Esophagus (tissue), 2 donors: ENCODE measurements around the gene GRM4. TPM values are rescaled to one million over a fixed set of nuclear protein-coding genes. Genes with fewer than 3 reads are reported as not detected.

Source experiments
- H3K27ac ChIP-seq, 2 donors: one replicate each; pipeline ENCODE4 v1.5.1; 2013; ENCODE audit warnings: low read depth in 2 of 2, mild to moderate bottlenecking in 2 of 2, inconsistent platforms in 1 of 2, low read length in 1 of 2, moderate library complexity in 1 of 2
- H3K27me3 ChIP-seq, 2 donors: one replicate each; pipeline ENCODE4 v1.6.1; 2013; ENCODE audit warnings: low read length in 2 of 2, control low read depth in 1 of 2, mild to moderate bottlenecking in 1 of 2; ENCODE audit not compliant: insufficient read depth in 2 of 2, control insufficient read depth in 1 of 2
- H3K36me3 ChIP-seq, 2 donors: one replicate each; pipeline ENCODE4 v1.6.1; 2013; ENCODE audit warnings: low read length in 1 of 2; ENCODE audit not compliant: control insufficient read depth in 2 of 2, insufficient read depth in 2 of 2
- H3K4me1 ChIP-seq, 2 donors: one replicate each; pipeline ENCODE4 v1.6.1; 2013; ENCODE audit warnings: low read length in 1 of 2; ENCODE audit not compliant: control insufficient read depth in 2 of 2, insufficient read depth in 2 of 2
- H3K4me3 ChIP-seq, 2 donors: one replicate each; pipeline ENCODE4 v1.5.1; 2013; ENCODE audit warnings: low read length in 2 of 2, mild to moderate bottlenecking in 2 of 2, low read depth in 1 of 2, moderate library complexity in 1 of 2
- H3K9me3 ChIP-seq, 2 donors: one replicate each; pipeline ENCODE4 v1.6.1; 2013; ENCODE audit warnings: mild to moderate bottlenecking in 2 of 2, low read depth in 1 of 2, low read length in 1 of 2, moderate library complexity in 1 of 2; ENCODE audit not compliant: control insufficient read depth in 2 of 2, insufficient read depth in 1 of 2
- WGBS, 2 donors: extraction: QIAGEN DNeasy Blood & Tissue Kit; methylation state at CpG; one replicate each; pipeline ENCODE4 v1.1.7; 2013; 5-methylcytosine and 5-hydroxymethylcytosine counted together
- polyA plus RNA-seq, 2 donors: library from polyadenylated mRNA; stranded (reverse); fragments of 200-250 nt; gene quantifications; one replicate each; pipeline ENCODE4 v1.2.3, GENCODE V29; 2013
- donor health status: healthy with polysubstance abuse.
- donor health status: Bipolar disorder and iron deficiency.

Gene GRM4
- polyA plus RNA-seq, 2 donors: 0.01 TPM; not detected in 1

- WGBS, 2 donors: 77 to 78% methylated on average over 6 of the region's 6 CpGs
- Histone ChIP-seq H3K4me1 (peaks cover 0 to 2% of the 10 kb centered on the region in 2 donors), H3K9me3 (peaks cover 0 to 6% of the 10 kb centered on the region in 2 donors), H3K27me3 (no peaks in the 10 kb centered on the region), H3K4me3 (no peak overlapping the region), H3K27ac (no peak overlapping the region), H3K36me3 (no peaks in the 10 kb centered on the region)
Observed at GRCh38 chr6:34102696-34103095, 43.2 kb downstream of the GRM4 start.

GRCh38 chr6:34102099-34102656 lies 43.7 kb downstream of the GRM4 start:
- WGBS, 2 donors: 76 to 77% methylated on average over 6 of the region's 6 CpGs
- no peak overlapping the region for H3K27ac ChIP-seq
- H3K9me3 ChIP-seq: peaks cover 0 to 5% of the 10 kb centered on the region in 2 donors
- H3K36me3 ChIP-seq: no peaks in the 10 kb centered on the region
- no peak overlapping the region for H3K4me3 ChIP-seq
- no peaks in the 10 kb centered on the region for H3K27me3 ChIP-seq
- H3K4me1 ChIP-seq: peaks cover 0 to 2% of the 10 kb centered on the region in 2 donors

- H3K27me3 ChIP-seq: no peaks in the 10 kb centered on the region
- peaks cover 0 to 2% of the 10 kb centered on the region in 2 donors for H3K9me3 ChIP-seq
- H3K27ac ChIP-seq: no peak overlapping the region
- H3K36me3 ChIP-seq: no peaks in the 10 kb centered on the region
- peaks cover 0 to 2% of the 10 kb centered on the region in 2 donors for H3K4me1 ChIP-seq
- no peak overlapping the region for H3K4me3 ChIP-seq
- WGBS, 2 donors: 87 to 90% methylated on average over 7 of the region's 7 CpGs
Observed at GRCh38 chr6:34100788-34101187, 45.1 kb downstream of the GRM4 start.

- Histone ChIP-seq H3K4me1 (peaks cover 0 to 2% of the 10 kb centered on the region in 2 donors), H3K9me3 (peaks cover 0 to 2% of the 10 kb centered on the region in 2 donors), H3K27me3 (no peaks in the 10 kb centered on the region), H3K27ac (no peak overlapping the region), H3K4me3 (no peak overlapping the region), H3K36me3 (no peaks in the 10 kb centered on the region)
- WGBS, 2 donors: 87 to 88% methylated on average over 8 of the region's 8 CpGs
Observed at GRCh38 chr6:34099878-34100277, 46.0 kb downstream of the GRM4 start.

GRCh38 chr6:34098045-34098936 lies 47.6 kb downstream of the GRM4 start:
- WGBS, 2 donors: 76 to 77% methylated on average over 8 of the region's 8 CpGs

GRCh38 chr6:34096814-34097213 lies 49.1 kb downstream of the GRM4 start:
- H3K4me3 ChIP-seq: no peak overlapping the region
- WGBS, 2 donors: 41 to 51% methylated on average over 8 of the region's 8 CpGs

More at GRCh38 chr6:34098045-34098936, 47.6 kb downstream of the GRM4 start:
- no peak overlapping the region for H3K27ac ChIP-seq
- H3K36me3 ChIP-seq: no peaks in the 10 kb centered on the region
- H3K27me3 ChIP-seq: no peaks in the 10 kb centered on the region
- H3K4me3 ChIP-seq: no peak overlapping the region
- peaks cover 0 to 7% of the 10 kb centered on the region in 2 donors for H3K9me3 ChIP-seq
- peaks cover 0 to 2% of the 10 kb centered on the region in 2 donors for H3K4me1 ChIP-seq

GRCh38 chr6:34096193-34096592 lies 49.7 kb downstream of the GRM4 start:
- H3K9me3 ChIP-seq: peaks cover 0 to 7% of the 10 kb centered on the region in 2 donors
- peaks cover 0 to 2% of the 10 kb centered on the region in 2 donors for H3K4me1 ChIP-seq
- H3K4me3 ChIP-seq: no peak overlapping the region
- no peak overlapping the region for H3K27ac ChIP-seq
- H3K27me3 ChIP-seq: no peaks in the 10 kb centered on the region
- no peaks in the 10 kb centered on the region for H3K36me3 ChIP-seq
- WGBS, 2 donors: 50 to 51% methylated on average over 5 of the region's 5 CpGs

More at GRCh38 chr6:34096814-34097213, 49.1 kb downstream of the GRM4 start:
- no peaks in the 10 kb centered on the region for H3K36me3 ChIP-seq
- H3K27ac ChIP-seq: no peak overlapping the region
- H3K4me1 ChIP-seq: peaks cover 0 to 2% of the 10 kb centered on the region in 2 donors
- H3K27me3 ChIP-seq: no peaks in the 10 kb centered on the region
- peaks cover 0 to 7% of the 10 kb centered on the region in 2 donors for H3K9me3 ChIP-seq

- peaks cover 0 to 2% of the 10 kb centered on the region in 2 donors for H3K4me1 ChIP-seq
- H3K4me3 ChIP-seq: no peak overlapping the region
- no peaks in the 10 kb centered on the region for H3K27me3 ChIP-seq
- peaks cover 0 to 7% of the 10 kb centered on the region in 2 donors for H3K9me3 ChIP-seq
- H3K36me3 ChIP-seq: no peaks in the 10 kb centered on the region
- H3K27ac ChIP-seq: no peak overlapping the region
- 49 to 56% methylated on average over 10 of the region's 10 CpGs for WGBS, 2 donors
Observed at GRCh38 chr6:34095741-34096140, 50.1 kb downstream of the GRM4 start.

- Histone ChIP-seq H3K36me3 (no peaks in the 10 kb centered on the region), H3K4me3 (no peak overlapping the region), H3K27me3 (no peaks in the 10 kb centered on the region), H3K9me3 (peaks cover 0 to 7% of the 10 kb centered on the region in 2 donors), H3K27ac (no peak overlapping the region), H3K4me1 (peaks cover 0 to 2% of the 10 kb centered on the region in 2 donors)
- WGBS, 2 donors: 67 to 74% methylated on average over 7 of the region's 7 CpGs
Observed at GRCh38 chr6:34095136-34095505, 50.8 kb downstream of the GRM4 start.
